Urothelium cell line (cell line): ENCODE measurements around the gene RAB34.

Experiments
- DNase-seq: peaks from one replicate; pipeline ENCODE4 v3.0.0; 2011; ENCODE audit warnings: low spot score, mixed read lengths
- FAIRE-seq: peaks from 2 replicates; lab custom pipeline; 2011; peaks lifted over from hg19 to GRCh38; lab: Jason Lieb, UNC

The RAB34 gene, protein sequence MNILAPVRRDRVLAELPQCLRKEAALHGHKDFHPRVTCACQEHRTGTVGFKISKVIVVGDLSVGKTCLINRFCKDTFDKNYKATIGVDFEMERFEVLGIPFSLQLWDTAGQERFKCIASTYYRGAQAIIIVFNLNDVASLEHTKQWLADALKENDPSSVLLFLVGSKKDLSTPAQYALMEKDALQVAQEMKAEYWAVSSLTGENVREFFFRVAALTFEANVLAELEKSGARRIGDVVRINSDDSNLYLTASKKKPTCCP

DNA sequence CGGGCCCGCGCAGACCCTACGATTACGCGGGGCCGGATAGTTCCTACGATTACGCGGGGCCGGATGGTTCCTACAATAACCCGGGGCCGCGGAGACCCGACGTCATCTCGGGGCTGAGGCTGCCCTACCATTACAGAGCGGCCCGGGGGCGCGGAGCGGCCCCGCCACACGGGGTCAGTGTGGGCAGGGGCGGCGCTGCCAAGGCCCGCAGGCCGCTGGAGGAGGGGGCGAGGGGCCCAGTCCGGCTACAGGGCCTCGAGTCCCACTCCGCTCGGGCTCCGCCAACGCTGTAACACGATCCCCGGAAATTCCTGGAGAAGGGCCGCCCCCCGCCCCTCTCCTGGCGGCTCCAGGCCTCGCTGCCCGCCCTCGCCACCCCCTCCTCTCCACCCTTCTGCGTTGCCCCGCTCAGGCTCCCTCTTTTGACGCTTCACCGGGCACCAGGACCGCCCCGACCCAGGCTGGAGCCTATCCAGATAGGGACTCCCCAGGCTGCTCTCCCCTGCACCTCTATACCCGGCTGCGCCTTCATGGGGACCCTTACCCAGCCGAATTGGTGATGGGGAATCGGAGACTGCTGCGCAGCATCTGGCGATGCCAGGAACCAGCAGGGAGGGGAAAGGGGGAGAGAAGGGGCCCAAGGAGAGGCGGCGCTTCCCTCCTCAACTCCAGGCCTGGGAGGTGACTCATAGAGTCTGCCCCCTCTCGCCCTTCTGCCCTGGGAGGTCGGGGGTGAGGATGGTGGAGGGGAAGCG, at the start of gene RAB34:
Gene RAB34 (minus strand): TSS at position 291 of the 755 bp plus-strand sequence. CDS start 602 bp downstream, outside the sequence.
- DNase-seq, result peak; percentile 88
- peak; percentile 76 for FAIRE-seq

DNA sequence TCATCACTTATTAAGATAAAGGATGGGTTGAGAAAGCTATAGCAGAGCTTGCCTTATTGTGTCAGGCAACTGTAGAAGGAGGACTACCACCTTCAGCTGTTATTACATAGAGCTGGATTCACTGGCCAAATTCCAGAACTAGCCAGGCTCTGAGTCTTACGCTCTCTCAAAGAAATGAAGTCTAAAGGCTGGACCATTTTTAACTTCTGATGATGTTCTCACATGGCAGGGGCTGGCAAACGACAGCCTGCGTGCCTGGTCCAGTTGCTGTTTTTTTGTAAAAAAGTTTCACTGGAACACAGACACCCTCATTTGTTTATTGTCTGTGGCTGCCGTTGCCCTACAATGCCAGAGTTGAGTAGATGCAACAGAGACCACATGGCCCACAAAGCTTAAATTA, 47.4 kb upstream of the RAB34 start:
- DNase-seq, result no peak
- no peak for FAIRE-seq

DNA sequence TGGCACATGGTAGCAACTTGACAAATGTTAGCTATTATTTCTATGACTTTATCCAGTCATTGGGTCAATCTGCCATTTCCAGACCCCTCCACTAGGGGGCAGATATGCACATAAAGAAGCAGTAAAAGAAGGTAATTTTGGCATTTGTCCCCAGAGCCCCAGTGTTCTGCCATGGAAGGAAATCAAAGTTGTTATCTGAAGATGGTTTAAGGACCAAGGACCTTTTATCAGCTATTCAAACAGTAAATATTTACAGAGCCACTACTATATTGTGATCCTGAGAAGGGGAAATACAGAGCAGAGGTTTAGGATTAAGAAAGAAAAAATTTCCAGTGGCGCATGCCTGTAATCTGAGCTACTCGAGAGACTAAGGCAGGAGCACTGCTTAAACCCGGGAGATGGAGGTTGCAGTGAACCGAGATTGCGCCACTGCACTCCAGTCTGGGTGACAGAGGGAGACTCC, 46.2 kb upstream of the RAB34 start:
- peak; percentile 66 for DNase-seq
- no peak for FAIRE-seq

DNA sequence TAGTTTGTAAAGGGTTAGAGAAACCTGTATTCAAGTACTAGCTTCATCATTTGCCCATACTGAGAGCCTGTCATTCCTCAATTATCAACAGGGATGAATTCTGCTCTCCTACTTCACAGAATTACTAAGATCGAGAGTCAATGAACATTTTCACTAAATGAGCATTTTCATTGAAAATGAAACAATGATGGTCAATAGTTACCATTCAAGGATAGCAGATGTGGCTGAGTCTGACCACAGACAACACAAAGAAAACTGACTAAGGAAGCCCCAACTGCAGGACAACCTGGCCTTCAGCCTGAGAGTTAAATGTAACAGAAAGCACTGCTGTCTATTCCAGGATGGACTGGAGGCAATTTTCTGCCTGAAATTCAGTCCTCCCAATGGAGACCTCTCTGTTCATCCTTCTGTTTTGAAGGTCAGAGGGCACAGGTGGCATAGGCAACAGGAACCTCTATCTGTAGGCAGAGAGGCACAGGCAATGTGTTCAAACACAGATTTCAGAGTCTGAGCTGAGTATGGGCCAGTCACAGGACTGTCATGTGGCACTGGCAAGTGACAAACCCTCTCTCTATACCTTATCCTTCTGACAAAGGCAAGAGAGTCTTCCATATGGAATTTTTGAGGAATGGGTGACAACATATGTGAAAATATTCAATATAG, 45.6 kb upstream of the RAB34 start:
- FAIRE-seq, result no peak
- DNase-seq, result no peak

DNA sequence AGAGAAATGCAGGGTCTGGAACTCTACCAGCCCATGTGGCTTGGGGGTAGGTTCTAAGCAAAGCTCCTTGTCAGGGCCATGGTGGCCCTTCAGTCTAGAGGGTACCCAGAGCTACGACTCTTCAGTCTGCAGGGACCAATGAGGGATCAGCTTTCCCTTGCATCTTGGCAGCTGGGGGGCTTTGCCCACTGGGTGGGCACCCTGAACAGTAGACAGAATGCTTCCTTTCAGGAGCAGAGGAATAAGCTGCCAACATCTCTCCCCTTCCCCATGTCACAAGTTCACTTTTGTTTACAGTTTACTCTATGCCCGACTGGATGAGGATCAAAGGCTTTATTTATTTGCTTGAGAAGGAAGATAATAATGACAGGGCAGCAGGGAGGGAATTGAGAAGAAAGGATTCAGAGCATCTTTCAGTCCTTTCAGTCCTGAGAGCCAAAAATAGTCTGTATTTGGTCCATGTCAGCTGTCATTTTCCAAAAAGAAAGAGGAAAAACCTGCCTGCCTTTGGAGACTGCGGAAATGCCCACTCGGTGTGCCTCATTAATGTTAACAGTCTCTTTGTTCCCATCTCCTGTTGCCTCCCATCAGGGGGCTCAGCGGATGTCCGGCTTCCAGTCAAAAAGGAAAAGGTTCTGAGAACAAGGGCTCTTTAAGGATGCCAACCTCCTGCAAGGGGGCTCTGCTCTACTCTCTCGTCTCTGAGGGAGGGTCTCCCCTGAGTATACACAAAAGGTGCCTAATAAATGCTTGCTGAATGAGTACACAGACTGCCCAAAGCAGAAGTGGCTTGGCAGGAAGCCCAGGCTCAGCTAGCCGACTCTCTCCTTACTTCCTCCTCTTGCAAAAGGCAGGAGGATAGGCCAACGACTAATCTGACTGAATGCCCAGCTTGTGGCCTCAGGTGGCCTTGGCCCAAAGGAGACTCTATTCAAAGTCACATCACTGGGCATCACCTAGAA, 43.2 kb upstream of the RAB34 start:
- FAIRE-seq, result no peak
- DNase-seq, result no peak

DNA sequence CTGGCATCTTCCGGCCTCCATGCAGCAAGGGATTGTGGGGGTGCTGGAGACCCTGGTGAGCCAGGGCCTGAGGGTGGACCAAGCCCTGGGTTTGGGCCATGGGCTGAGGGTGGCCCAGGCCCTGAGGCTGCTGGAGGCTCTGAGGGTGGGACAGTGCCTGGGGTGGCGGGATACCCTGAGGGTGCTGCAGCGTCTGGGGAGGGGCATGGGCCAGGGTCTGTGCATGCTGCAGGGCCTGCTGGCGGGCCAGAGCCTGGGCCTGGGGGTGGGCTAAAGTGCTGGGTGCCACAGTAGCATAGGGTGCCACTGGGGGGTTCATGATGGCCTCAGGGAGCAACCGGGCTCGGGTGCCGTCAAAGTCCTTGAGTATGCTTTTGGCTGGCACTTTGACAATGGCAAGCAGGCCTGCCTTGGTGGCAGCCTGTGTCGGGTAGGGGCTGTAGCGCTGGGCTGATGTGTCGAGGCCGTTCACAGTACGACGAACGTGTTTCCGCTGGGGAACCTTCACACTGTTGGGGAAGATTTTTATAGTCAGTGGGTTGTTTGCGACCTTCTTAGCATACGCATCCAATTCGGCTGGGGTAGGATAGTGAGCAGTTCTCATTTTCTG, 41.7 kb upstream of the RAB34 start:
- DNase-seq, result no peak
- no peak for FAIRE-seq

DNA sequence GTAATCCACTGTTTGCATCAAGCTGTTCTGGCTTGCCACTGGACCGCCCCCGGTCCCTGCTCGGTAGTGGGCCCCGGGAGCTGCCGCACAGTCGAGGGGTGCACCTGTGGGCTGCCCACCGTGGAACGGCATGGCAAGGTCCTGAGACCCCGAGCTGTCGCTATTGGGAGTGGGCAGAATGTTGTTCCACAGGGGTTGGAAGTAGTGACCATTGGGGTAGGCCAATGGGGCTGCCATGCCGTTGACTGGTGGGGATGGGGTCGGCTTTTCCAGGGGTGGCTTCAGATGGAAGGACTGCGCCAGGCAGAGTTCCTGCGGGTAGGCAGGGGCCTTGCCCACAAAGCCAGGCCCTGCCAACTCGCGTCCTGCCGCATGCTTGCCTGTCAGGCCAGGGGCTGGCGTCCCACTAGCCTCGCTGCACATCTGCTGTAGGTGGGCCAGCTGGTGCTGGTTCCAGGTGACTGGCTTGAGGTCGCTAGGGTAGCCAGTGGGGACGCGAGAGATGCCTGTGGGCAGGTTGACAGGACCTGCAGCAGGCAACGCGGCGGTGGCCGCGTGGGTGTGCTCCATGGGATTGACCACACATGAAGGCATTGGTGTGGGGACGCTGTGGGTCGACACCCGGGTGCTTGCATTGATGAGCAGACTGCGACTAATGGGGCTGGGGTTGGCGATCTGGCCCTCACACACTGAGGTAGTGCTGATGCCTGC, 40.9 kb upstream of the RAB34 start:
- DNase-seq (no peak), FAIRE-seq (no peak)

DNA sequence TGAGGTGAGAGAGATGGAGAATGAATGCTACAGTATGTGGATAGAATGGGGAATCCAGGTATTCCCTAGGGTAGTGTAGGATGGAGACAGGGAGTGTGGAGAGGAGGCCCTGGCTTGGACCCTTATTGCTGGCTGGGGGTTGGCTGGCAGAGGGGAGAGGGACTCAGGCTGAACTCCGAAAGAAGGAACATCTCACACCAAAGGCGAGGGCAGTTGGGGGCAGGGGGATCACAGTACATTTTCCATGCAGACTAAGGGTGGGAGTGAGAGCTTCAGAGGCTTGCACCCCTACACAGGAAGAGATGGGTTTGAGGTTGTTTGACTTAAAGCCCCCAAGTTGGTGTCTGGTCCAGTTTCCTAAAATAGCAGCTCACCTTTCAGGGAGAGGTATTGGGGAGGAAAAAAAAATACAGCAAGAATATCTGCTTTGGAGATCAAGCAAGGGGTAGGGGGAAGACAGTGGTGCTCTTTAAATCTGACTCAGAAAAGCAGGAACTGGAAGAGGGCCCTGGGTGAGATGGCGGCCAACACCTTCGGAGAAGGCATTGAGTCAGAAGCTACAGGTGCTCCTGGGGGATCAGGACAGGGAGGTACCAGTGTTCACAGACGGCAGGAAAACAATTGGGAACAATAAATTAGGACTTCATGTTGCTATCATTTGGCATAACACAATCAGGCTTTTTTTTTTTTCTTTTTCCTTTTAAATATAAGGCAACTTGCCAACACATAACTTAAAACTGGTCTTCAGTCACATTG, 38.6 kb upstream of the RAB34 start:
- FAIRE-seq (no peak), DNase-seq (no peak)

DNA sequence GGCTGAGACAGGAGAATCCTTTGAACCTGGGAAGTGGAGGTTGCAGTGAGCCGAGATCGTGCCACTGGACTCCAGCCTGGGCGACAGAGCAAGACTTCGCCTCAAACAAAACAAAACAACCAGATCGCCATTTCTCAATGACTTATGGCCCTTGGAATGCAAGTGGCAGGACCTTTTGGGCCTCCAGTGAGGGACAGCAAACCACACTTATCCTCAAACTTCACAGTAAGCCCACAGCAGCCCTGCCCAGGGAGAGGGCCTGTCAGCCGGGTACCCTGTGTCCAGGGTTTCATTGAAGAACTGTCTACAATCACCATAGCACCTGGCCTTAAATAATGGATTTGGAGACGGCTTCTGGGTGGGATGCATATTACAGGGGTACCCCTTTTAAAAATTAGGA, 37.8 kb upstream of the RAB34 start:
- FAIRE-seq (no peak), DNase-seq (no peak)

DNA sequence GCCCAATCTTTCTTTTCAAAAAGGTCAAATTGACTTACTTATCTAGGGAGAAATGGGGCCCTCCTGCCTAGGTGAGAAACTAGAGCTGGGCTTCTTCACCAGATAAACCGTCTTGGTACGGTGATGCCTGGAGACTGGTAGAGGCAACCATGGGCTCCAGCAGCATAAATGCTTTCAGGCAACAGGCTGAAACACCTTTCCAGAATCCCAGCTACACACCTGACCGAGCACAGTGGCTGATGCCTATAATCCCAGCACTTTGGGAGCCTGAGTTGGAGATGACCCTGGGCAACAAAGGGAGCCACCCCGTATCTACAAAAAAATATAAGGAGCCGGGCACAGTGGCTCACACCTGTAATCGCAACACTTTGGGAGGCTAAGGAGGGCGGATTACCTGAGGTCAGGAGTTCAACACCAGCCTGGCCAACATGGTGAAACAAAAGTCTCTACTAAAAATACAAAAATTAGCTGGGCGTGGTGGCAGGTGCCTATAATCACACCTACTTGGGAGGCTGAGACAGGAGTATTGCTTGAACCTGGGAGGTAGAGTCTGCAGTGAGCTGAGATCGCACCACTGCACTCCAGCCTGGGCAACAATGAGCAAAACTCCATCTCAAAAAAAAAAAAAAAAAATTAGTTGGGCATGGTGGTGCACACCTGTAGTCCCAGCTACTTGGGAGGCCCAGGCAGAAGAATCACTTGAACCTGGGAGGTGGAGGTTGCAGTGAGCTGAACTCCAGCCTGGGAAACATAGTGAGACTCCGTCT, 34.1 kb upstream of the RAB34 start:
- no peak for FAIRE-seq
- no peak for DNase-seq

DNA sequence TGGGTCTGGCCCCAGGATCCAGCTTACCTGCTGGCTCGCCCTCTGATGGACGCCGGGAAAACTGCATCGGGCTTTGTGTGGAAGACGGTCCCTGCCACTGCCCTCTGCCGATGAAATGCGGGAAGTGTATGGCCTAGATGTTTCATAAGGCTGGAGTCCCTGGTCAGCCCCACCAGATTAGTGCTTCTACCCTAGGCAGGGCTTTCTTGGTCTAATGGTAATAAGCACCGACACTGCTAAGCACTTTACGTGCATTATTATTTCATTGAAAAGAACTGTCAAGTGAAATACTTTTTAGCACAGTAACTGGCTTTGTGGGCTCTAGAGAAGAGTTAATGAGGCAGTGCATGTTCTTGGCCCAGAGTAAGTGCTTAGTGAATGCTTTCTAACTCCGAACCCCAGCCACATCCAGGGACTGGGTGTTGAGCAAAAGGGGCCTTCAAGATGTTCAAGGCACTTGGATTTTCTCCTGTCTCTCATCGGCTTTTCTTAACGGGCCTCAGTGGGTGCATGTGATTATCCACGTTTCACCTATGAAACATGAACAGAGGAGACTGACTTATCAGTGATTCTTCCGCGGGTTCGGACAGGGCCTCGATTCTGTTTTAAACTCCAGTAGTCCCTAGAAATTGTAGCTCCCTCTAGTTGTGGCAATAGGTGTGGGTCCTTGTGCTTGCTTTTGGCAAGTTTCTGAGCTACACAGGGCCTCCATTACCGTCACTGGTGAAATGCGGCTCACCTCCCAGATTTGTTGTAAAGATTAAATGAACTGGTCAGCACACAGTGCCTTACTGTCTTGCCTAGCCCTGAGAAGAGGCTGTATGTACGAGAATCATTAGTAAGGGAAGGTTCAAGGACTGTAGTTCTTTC, 32.7 kb upstream of the RAB34 start:
- FAIRE-seq (no peak), DNase-seq (peak; percentile 87)

DNA sequence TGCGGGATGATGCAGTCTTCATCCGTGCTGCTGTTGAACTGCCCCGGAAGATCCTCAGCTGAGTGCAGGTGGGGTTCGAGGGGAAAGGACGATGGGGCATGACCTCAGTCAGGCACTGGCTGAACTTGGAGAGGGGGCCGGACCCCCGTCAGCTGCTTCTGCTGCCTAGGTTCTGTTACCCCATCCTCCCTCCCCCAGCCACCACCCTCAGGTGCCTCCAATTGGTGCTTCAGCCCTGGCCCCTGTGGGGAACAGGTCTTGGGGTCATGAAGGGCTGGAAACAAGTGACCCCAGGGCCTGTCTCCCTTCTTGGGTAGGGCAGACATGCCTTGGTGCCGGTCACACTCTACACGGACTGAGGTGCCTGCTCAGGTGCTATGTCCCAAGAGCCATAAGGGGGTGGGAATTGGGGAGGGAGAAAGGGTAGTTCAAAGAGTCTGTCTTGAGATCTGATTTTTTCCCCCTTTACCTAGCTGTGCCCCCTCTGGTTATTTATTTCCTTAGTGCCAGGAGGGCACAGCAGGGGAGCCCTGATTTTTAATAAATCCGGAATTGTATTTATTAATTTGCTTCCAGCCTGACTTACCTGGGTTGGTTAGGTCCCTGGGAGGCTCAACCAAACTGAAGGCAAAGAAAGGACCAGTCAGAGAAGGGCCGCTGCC, 32.0 kb upstream of the RAB34 start:
- no peak for FAIRE-seq
- no peak for DNase-seq

DNA sequence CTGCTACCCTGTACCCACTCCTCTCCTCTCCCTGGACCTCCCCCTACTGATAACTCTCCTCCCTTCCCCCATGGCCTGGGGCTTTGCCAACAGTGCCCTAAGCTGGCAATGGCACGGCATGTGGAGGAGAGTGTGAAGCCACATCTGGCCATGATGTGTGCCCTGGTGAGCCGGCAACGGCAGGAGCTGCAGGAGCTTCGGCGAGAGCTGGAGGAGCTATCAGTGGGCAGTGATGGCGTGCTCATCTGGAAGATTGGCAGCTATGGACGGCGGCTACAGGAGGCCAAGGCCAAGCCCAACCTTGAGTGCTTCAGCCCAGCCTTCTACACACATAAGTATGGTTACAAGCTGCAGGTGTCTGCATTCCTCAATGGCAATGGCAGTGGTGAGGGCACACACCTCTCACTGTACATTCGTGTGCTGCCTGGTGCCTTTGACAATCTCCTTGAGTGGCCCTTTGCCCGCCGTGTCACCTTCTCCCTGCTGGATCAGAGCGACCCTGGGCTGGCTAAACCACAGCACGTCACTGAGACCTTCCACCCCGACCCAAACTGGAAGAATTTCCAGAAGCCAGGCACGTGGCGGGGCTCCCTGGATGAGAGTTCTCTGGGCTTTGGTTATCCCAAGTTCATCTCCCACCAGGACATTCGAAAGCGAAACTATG, 31.3 kb upstream of the RAB34 start:
- no peak for FAIRE-seq

DNA sequence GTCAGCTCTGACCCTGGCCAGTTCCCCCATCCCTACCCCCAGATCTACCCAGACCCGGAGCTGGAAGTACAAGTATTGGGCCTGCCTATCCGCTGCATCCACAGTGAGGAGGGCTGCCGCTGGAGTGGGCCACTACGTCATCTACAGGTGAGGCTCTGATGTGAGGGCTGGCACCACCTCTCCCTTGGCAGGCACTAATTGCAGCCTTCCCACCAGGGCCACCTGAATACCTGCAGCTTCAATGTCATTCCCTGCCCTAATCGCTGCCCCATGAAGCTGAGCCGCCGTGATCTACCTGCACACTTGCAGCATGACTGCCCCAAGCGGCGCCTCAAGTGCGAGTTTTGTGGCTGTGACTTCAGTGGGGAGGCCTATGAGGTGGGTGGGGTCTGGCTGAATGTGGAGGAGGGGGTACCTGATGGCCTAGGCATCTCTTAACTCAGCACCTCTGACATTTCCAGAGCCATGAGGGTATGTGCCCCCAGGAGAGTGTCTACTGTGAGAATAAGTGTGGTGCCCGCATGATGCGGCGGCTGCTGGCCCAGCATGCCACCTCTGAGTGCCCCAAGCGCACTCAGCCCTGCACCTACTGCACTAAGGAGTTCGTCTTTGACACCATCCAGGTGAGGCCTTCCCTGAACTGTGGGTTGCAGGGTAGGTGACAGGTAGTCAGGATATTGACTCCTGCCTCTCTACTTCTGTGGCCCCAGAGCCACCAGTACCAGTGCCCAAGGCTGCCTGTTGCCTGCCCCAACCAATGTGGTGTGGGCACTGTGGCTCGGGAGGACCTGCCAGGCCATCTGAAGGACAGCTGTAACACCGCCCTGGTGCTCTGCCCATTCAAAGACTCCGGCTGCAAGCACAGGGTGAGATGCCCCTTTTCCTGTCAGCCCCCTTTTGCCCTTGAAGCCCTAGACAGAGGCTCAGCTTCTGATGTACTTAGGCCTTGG, 30.4 kb upstream of the RAB34 start:
- FAIRE-seq (no peak), DNase-seq (no peak)

More for the DNA sequence above, 31.3 kb upstream of the RAB34 start:
- DNase-seq, result no peak

DNA sequence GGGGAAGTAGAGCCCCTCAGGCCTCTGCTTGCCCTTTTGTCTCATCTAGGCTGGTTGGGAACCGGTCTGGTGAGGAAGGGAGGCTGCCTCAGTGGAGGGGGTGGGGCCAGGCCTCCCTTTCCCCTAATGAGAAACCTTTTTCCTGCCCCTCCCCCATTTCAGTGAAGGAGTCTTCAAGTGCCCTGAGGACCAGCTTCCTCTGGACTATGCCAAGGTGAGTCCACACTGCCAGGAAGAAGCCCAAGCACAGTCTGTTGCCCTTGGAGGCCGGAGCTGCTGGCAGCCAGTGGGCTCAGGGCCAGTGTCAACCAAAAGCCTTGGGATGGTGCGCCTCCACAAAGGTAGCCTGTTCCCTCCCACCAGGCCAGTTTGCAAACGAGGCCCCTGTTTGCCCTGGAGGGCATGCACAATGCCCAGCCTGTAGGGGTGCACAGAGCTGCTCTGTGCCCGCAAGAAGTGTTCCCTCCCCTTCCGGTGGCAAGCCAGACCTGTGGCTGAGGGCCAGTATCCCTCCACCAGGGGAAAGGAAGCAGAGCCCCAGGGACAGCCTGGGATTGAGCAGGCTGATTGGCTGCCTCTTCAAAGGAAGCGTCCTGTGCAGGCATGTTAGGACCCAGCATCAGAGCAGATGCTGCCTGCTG, 29.5 kb upstream of the RAB34 start:
- no peak for DNase-seq
- no peak for FAIRE-seq
